Measurements from ENCODE around the gene FCRLA.
"Not testable (repeated sequence)": the region's sequence is repeated elsewhere in the genome, so short reads cannot be mapped to it uniquely, and the experiment has no call there.

The FCRLA gene

DNA sequence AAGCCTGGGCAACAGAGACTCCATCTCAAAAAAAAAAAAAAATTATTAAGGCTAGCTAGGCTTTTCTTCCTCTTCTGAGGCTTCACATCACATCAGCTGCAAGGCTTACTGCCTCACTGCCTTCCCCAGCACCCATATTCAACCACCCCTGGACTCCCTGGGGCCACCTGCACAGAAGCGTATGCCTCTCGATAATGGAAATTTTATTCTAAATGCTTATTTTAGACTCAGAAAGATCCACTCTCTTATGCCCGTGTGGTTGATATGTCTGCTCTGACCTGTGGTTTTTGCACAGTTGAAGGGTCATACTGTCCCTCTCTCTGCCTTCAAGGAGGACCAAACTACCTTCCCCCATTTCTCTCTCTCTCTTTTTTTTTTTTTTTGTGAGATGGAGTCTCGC, 1.5 kb upstream of the FCRLA start:
- DNase-seq (ENCODE audit: low read depth in 2 of 2) = no peak

DNA sequence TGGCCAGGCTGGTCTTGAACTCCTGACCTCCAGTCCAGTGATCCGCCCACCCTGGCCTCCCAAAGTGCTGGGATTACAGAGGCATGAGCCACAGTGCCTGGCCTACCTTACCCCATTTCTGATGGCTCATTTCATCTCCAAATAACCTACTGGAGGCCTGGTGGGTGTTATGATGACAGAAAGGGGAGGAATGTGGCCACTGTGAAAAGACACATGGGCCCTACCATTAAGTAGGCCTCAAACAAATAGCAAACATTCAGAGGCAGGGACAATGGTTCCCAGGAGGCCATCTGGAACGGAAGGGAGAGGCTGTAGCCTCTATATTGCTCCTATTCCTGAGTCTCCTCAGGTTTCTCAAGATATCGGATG, 932 bp upstream of the FCRLA start:
- no peak for DNase-seq (ENCODE audit: low read depth in 2 of 2)

DNA sequence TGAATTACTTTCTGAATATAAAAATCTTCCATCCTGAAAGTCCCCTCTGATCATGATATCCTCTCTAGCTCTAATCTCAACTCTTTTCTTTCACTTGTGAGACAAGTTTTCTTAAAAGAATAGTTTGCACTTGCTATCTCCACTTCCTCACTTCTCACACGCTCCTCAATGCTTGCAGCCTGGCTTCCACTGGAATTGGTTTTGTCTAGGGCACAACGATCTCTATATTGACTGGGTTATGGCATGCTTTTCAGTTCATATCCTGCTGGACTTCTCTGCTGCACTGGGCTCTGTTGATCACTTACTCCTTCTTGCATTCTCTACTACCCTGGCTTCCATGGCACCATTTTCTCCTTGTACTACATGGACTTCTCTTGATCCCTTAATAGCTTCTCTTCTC, 474 bp downstream of the FCRLA start:
- DNase-seq (ENCODE audit: low read depth in 2 of 2) = no peak

DNA sequence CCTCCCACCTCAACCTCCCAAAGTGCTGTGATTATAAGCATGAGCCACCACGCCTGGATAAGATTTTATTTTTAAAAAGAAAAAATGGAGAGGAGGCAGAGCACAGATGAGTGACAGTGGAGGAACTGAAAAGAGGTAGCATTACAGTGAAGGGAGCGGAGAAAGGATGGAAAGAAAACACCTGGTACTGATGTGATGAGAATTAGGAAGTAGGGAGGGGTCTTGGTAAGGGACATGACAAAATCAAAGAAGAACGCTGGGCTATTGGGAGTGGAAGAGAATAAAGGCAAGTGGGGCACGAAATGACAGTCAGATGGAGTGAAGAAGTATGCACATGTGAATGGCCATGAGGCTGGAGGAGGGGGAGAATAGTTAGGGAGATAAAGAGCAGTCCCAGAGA, 2.3 kb downstream of the FCRLA start:
- DNase-seq (ENCODE audit: low read depth in 2 of 2) = no peak

DNA sequence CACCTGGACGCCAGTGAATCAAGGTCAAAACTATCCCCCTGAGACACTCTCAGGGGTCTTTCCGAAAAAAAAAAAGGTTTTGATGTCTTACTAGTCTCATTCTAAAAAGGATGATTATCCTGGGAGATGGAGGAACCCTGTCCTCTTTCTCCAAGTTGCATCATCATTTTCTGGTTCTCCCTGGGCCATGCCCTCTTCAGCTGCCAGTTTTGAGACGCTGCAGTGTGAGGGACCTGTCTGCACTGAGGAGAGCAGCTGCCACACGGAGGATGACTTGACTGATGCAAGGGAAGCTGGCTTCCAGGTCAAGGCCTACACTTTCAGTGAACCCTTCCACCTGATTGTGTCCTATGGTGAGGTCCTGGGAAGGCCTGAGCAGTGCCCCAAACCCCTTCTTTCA, 3.5 kb downstream of the FCRLA start:
- DNase-seq (ENCODE audit: low read depth in 2 of 2) = no peak

DNA sequence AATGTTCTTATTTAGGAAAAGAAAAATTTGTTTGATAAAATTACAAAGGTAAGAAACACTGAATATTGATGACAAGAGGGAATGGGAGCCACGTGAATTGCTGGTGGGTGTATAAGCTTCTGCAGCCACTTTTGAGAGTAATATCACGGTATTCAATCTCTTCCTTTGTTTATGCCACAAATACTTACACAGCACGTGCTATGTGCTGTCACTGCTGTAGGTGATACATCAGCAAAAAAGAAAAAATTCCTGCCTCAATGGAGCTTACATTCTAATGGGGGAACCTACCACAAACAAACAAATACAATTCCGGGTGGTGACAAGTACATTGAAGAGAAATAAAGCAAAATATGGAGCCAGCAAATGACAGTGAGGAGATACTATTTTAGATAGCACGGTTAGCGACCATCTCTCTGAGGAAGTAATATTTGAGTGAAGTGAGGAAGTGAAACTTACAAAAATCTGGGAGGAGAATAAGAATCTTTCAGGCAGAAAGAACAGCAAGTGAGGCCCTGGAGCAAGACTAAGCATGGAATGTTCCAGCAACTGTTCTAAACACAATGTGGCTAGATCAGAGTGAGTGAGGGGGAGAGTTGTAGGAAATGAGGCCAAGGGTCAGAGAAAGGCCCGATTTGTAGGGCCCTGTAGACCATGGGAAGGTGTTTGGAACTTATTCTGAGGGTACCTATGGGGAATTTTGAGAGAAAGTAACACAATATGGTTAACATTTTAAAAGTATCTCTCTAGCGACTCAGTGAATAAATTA, 11.7 kb downstream of the FCRLA start:
- no peak for DNase-seq (ENCODE audit: low read depth in 2 of 2)

DNA sequence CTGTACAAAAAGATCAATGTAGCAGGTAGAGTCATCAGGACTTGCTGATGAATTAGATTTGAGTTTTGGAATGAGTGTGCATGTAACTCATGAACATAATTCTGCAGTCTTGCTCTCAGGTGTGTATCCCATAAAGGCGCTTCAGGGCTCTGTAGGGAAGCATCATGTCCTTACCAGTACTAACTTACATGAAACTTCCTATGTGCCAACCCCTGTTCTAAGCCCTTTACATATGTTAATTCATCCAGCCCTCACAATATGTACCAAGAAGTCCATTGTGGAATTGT, 12.2 kb downstream of the FCRLA start:
- no peak for DNase-seq (ENCODE audit: low read depth in 2 of 2)

DNA sequence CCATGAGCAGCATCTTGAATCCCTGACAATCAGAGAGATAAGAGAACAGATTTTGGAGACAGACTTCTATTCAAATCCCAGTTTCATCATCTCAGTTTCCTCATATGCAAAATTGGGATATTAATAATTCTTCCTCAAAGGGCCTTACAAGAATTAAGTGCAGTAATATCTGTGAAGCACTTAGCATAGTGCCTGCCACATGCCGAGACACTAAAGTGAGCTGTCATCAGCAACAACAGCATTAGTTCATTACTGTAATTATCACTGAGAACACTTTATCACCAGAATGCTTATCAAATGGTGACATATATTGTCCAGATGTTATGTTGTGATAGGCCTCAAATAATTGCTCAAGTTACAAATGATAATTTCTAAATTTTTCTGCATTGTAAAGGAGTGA, 13.4 kb downstream of the FCRLA start:
- no peak for DNase-seq (ENCODE audit: low read depth in 2 of 2)

DNA sequence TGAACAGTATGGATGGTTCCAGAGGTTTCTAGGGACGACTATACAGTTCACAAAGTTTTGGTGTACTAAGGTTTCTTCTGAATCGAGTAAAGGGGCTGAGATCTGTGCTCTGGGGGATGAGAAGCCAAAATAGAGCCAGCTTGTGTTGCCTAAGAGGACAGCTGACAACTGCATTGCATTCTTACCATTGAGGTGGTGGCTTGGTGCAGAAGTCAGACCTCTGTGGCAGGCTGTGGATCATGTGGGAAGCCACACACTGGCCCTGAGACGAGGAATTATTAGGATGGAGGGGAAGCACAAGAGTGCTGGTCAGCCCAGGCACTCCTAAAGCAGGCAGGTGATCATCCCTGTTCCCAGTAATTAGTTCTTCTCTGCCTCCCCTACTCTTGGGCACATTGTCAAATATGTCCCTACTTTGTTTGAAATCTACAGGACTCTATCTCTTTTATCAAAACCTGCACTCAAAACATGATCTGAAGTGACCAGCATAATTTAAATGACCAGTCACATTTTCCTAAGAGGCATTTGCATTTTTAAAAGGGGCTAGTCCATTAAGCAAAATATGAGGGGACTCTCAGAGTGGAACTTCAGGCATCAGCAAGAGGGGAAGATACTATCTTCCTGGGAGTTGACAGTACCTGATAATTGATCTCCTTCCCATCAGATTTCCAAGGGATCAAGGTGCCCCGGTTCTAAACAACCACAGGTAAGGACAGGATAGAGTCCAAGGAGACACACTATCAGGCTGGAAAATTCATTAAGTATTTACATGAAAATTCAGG, 14.1 kb downstream of the FCRLA start, which contains the start of gene FCRLB:
Gene FCRLB (plus strand): TSS at position 589 of the 782 bp plus-strand sequence. CDS start 1,129 bp downstream, outside the sequence.
- no peak for DNase-seq (ENCODE audit: low read depth in 2 of 2)

DNA sequence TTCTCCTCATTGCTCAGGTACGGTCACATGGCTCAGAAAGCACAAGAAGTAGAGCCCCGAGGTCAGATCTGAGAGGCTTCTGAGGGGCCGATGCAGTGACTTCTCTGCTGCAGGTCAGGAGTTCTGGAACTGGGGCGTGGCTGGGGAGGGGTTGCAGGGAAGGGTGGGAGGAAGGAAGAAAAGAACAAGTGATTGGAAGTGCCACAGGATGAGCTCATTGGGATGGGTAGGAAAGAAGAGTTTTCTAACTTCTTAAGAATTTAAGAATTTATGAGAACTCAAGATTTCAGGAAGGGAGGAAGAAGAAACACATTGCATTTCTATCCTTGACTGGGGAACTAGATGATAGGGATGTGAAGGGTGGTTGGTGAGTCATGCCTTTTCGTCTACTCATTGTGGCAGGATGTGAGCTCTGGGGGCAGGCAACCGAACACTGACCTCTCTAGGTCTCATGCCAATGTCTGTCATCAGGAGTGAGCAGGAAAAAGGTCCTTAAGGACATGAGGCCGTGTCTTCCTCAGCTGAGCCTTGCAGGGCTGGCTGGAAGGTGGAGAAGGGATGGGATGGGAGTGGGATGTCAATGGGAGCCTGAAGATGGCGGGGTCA, 14.8 kb downstream of the FCRLA start:
- no peak for DNase-seq (ENCODE audit: low read depth in 2 of 2)

DNA sequence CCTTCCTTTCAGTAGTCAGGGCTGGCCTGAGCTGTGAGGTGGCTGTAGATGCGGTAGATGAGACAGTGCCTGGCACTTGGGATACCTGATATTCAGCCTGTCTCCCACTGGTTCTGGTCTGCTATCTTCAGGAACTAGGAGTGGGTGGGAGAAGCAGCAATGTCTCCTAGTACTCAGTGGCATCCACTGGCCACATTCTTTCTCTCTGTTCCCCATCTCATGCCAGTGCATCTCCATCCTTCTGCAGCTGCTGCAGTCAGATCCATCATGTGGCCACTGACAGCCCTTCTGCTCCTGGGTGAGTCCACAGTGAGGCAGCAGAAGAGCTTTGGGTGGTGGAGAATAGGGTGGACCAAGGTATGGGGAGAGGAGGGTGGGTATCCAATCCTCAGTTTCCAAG, 15.4 kb downstream of the FCRLA start:
- DNase-seq (ENCODE audit: low read depth in 2 of 2) = no peak

DNA sequence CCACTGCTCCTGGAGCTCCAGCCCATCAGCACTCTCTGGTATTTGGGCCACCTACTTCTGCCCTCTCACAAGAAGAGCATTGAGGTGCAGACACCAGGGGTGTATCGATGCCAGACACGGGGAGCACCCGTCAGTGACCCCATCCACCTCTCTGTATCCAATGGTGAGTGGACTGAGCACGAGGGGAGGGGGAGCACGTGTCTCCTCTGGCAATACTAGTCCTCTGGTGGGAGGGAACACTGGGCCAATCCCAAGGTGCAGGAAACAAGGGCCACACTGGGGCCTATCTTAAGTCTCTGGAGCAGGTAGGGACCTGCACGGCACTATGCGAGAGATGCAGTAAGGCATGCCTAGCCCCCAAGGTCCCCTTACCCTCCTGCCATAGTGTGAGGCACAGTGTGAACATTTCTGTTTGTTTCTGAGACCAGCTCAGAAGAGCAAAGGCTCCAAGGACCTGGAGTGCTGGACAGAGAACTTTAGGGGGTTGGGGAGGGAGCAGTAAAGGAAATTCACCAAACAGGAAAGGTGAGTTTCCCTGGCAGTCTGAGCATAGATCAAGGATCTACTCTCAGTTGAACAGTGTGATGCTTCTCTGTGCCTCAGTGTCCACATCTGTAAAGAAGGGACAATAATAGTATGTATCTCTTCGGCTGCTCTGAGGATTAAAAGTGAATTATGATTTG, 16.6 kb downstream of the FCRLA start:
- DNase-seq (ENCODE audit: low read depth in 2 of 2) = no peak

DNA sequence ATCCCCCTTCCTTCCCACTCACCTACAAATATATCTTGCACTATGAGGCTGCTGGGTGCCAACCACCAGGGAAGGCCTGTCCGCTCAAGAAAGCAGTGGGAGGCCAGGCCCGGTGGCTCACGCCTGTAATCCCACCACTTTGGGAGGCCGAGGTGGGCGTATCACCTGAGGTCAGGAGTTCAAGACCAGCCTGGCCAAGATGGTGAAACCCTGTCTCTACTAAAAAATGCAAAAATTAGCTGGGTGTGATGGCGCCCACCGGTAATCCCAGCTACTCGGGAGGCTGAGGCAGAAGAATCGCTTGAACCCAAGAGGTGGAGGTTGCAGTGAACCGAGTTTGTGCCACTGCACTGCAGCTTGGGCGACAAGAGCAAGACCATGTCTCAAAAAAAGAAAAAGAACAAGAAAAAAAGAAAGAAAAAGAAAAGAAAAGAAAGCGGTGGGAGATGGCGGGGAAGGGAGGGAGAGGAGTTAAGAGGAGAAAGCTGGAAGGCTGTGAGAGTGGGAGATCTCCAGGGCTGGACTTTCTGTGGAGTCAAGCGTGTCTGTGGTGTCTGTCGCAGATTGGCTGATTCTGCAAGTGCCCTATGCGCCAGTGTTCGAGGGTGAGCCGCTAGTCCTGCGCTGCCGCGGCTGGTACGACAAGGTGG, 18.4 kb downstream of the FCRLA start:
- DNase-seq (ENCODE audit: low read depth in 2 of 2) = not testable (repeated sequence)

DNA sequence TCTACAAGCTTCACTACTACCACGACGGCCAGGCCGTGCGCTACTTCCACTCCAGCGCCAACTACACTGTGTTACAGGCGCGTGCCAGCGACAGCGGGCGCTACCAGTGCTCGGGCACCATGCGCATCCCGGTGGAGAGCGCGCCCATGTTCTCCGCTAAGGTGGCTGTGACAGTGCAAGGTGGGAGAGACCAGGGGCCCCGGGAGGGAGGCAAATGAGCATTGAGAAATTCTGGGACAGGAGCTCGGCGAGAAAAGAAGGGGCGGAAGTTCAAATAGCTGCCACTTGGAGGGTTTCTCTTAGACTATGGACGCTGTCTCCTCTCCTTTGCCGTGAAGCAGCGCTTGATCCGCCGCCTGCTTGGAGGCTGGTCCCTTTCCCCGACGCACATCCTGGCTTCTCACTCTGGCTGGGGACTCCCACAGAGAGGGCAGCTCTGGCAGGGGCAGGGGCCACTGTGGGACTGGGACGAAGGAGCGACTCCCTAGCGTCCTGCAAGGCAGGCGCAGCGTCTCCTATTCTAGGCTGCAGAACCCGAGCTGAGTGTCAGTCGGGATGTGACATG, 19.0 kb downstream of the FCRLA start:
- DNase-seq (ENCODE audit: low read depth in 2 of 2) = peak in 1 of 2 experiments; percentile 8

DNA sequence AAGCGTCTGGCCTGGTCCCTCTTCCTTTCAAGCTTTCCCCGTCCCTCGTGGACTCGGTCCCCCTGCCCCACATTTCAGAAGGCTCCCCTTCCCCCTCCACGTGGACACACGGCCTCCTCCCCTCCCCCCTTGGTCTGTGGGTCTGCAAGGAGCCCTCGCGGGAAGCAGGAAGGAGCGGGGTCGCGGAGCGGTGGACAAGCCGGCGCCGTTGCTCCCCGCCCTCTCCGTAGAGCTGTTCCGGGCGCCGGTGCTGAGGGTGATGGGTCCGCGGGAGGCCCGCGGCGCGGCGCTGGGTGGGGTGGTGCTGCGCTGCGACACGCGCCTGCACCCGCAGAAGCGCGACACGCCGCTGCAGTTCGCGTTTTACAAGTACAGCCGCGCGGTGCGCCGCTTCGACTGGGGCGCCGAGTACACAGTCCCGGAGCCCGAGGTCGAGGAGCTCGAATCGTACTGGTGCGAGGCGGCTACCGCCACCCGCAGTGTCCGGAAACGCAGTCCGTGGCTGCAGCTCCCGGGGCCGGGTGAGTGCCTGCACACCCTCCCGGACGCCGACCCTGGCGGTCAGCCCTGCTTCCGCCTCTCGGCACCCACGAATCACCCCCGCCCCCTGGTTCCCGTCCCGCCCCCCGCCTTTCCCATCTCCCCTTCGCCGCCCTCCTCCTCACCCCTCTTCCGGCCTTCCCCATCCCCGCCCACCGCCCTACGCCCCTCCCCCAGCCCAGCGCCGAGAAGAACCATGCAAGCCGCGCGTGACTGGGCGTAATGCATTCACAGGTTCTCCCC, 19.6 kb downstream of the FCRLA start:
- peak; percentile 44 to 57 for DNase-seq (ENCODE audit: low read depth in 2 of 2)

DNA sequence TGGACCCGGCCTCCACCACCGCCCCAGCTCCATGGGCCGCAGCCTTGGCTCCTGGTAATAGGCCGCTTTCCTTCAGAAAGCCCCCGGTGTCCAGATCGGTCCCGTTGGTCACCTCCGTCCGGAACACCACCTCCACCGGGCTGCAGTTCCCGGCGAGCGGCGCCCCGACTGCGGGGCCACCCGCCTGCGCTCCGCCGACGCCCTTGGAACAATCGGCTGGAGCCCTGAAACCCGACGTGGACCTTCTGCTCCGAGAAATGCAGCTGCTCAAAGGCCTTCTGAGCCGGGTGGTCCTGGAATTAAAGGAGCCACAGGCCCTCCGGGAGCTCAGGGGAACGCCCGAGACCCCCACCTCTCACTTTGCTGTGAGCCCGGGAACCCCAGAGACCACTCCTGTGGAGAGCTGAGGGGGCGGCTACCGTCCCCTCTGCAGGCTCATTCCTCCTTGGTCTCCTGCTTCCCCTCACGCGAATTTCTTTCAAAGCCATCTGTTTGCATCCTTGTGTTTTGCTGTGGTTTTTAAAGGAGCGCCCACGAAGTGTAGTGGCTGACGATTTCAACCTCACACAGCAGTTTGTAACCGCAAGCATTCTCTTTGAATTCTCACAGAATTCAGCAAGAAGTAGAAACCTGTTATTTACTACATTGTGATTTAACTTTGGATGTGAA, 20.4 kb downstream of the FCRLA start:
- DNase-seq (ENCODE audit: low read depth in 2 of 2) = no peak

DNA sequence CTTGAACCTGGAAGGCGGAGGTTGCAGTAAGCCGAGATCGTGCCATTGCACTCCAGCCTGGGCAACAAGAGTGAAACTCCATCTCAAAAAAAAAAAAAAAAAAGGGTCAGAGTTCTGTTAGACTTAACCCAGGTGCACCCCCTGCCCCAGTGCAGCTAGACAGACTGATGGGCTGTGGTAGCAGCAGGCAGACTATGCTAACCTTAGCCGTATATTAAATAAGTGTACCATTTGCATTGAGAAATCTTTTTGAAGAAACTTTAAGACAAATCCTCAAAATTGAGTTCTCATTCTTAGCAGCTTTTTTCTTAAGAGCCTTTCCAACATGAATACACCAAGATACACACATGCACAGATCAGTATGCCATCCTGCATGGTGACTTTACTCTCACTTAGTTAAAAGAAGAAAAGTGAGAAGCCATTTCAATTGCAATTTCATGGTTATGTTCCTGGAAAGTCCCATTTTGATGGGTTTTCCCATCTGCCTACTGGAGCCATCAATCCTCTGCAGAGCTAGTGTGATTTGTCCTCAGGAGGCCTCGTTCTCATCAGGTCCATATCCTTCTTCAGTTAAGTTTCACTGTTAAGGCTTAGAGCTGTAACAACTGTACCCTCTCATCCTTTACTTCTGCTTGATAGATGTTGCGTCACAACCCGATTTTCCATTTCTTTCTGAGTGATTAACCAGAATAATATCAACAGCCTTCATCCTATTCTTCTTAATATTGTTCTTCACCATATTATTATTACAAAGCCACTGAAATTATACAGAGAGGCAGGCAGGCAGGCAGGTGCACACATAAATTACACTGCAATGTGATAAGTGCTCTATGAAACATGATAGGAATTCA, 21.6 kb downstream of the FCRLA start:
- no peak for DNase-seq (ENCODE audit: low read depth in 2 of 2)

DNA sequence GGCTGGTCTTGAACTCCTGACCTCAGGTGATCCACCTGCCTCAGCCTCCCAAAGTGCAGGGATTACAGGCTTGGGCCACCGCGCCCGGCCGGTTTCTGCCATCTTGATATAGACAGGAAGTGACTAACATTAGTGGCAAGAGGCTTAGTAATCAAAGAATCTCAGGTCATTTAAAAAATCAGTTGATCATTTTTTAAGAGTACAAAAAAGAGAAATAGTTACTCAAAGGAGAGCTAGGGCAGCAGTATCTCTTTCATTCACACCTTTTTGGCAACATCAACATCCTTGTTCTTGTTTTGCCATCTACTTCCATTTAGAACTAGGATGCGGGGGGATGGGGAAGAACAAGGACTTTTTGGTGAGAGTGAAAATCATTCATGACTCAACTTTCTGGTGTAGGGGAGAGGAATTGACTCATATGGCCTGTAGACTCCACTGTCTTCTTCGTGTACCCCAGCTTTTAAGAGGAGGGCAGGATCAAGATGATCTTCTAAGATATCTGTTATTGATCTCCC, 23.1 kb downstream of the FCRLA start:
- peak in 1 of 2 experiments; percentile 18 for DNase-seq (ENCODE audit: low read depth in 2 of 2)

DNA sequence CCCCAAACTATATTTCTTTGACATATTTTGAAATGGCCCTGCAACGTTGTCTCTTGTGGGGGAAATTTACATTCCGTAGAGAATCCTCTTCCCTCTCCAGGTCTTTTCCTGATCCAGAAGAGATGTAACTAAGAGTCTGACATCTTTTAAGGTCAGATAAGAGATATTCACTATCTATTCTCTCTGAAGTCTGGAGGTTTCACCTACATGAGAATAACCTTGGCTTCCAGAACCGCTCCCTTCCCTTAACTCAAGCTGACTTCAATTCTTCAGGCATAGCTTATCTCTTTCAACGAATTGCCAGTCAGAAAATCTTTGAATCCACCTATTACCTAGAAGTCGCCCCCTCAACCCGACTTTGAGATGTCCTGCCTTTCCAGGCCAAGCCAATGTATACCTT, 24.2 kb downstream of the FCRLA start:
- no peak for DNase-seq (ENCODE audit: low read depth in 2 of 2)
